Breast epithelium (tissue), 3 donors: ENCODE results near the gene DIP2A.

ENCODE experiments used
- POLR2AphosphoS5 ChIP-seq, 3 donors: sonication (generic); formaldehyde crosslinking; IDR thresholded peaks; one replicate each; pipeline ENCODE4 v1.6.1; 2017; ENCODE audit warnings: antibody characterized with exemption in 3 of 3
- TF ChIP-seq, protein P1 (sequence below), 3 donors: fragments of 450-650 bp; IDR thresholded peaks; one replicate each; pipeline ENCODE4 v1.5.1; 2016 to 2017; ENCODE audit warnings: antibody characterized with exemption in 3 of 3, mild to moderate bottlenecking in 3 of 3, moderate library complexity in 3 of 3

GRCh38 chr21:46468108-46468774 lies 9.6 kb downstream of the DIP2A start:
- TF ChIP-seq, protein P1, sequence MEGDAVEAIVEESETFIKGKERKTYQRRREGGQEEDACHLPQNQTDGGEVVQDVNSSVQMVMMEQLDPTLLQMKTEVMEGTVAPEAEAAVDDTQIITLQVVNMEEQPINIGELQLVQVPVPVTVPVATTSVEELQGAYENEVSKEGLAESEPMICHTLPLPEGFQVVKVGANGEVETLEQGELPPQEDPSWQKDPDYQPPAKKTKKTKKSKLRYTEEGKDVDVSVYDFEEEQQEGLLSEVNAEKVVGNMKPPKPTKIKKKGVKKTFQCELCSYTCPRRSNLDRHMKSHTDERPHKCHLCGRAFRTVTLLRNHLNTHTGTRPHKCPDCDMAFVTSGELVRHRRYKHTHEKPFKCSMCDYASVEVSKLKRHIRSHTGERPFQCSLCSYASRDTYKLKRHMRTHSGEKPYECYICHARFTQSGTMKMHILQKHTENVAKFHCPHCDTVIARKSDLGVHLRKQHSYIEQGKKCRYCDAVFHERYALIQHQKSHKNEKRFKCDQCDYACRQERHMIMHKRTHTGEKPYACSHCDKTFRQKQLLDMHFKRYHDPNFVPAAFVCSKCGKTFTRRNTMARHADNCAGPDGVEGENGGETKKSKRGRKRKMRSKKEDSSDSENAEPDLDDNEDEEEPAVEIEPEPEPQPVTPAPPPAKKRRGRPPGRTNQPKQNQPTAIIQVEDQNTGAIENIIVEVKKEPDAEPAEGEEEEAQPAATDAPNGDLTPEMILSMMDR (IDR thresholded peaks at IDR 0.05): no peak
- TF ChIP-seq POLR2AphosphoS5 (IDR thresholded peaks at IDR 0.05): no peak
